Cerebellar nuclear complex (tissue), 1 donor: Measurements from ENCODE around the gene CHRND.
"Not testable (repeated sequence)": the region's sequence is repeated elsewhere in the genome, so short reads cannot be mapped to it uniquely, and the experiment has no call there.

Experiments
- DNase-seq, 2 experiments: peaks; one replicate each; lab custom pipeline; 2025; lab: John Stamatoyannopoulos, UW

The CHRND gene

GRCh38 chr2:232527905-232528470 is 2.0 kb downstream of the CHRND start:
- DNase-seq = no peak

- no peak for DNase-seq
Observed at GRCh38 chr2:232528746-232529460, 2.9 kb downstream of the CHRND start.

DNA sequence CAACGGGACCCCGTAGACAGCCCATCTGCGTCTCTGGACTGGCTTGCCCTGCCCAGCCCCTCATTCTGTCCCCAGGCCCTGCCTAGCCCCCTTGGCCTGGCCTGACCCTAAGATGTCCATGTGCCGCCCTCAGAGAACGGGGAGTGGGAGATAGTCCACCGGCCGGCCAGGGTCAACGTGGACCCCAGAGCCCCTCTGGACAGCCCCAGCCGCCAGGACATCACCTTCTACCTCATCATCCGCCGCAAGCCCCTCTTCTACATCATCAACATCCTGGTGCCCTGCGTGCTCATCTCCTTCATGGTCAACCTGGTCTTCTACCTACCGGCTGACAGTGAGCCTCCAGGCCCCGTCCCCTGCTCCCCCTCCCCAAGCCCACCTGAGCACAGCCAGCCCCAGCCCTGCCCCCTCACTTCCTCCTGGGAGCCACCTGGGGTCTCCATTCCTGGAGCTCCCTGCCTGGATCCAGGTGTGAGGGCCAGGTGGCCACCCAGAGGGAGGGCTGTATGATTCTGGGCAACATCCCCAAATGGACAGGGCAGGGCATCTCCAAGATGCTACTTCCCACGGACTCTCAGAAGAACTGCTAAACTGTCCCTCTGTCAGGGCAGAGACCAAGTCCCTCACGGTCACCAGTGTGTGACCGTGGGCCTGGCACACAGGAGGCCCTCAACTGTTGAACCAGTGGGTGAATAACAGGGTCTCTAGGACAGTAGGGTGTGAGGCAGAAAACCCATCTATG is 4.0 kb downstream of the CHRND start:
- DNase-seq = no peak

GRCh38 chr2:232530626-232531260 is 4.8 kb downstream of the CHRND start:
- DNase-seq = no peak

DNA sequence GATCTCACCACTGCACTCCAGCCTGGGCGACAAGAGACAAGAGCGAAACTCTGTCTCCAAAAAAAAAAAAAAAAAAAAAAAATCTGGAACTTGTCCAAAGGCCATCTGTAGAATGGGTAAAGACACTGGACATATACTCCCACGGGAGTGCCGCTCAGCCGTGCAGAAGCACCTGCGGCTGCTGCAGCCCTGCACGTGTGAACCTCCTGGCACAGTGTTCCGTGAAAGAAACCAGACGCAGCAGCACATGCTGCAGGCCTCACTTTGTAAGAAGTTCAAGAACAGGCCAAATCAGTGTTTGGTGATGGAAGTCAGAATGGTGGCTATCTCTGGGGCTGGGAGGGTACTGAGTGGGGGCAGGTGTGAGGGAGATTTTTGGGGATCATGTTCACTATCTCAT is 6.5 kb downstream of the CHRND start:
- no peak for DNase-seq

DNA sequence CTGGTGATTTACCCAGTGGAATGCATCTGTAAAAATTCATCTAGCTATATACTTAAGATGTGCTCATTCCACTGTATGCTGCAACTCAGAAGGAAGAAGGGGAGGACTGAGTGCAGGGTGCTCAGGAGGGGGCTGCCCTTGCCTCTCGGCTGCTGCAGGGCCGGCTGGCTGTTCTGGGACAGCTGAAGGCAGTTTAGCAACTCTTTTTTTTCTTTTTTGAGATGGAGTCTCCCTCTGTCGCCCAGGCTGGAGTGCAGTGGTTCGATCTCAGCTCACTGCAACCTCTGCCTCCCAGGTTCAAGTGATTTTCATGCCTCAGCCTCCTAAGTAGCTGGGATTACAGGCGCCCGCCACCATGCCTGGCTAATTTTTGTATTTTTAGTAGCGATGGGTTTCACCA is 6.9 kb downstream of the CHRND start:
- DNase-seq = not testable (repeated sequence)

DNA sequence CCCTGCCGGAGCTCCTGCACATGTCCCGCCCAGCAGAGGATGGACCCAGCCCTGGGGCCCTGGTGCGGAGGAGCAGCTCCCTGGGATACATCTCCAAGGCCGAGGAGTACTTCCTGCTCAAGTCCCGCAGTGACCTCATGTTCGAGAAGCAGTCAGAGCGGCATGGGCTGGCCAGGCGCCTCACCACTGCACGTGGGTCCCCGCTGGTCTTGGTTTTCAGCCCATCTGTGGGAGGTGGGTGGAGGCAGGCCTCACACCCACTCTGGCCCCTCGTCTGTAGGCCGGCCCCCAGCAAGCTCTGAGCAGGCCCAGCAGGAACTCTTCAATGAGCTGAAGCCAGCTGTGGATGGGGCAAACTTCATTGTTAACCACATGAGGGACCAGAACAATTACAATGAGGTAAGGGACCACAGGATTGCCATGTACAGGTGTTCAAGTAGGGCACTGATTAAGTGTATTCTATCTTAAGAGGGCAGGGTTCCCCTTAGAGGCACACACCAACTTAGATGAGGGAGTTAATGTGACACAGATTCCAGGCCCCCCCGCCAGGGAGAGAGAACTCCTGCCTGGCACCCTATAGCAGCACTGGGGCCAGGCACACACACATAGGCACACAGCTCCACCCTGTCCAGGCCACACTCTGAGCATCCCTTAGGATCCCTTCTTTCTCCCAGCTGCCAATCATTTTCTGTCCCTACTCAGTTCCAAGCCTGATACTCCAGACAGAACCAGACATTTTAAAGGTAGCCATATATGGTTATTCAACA is 8.2 kb downstream of the CHRND start:
- DNase-seq = no peak

GRCh38 chr2:232534940-232535651 is 9.1 kb downstream of the CHRND start:
- no peak for DNase-seq

DNA sequence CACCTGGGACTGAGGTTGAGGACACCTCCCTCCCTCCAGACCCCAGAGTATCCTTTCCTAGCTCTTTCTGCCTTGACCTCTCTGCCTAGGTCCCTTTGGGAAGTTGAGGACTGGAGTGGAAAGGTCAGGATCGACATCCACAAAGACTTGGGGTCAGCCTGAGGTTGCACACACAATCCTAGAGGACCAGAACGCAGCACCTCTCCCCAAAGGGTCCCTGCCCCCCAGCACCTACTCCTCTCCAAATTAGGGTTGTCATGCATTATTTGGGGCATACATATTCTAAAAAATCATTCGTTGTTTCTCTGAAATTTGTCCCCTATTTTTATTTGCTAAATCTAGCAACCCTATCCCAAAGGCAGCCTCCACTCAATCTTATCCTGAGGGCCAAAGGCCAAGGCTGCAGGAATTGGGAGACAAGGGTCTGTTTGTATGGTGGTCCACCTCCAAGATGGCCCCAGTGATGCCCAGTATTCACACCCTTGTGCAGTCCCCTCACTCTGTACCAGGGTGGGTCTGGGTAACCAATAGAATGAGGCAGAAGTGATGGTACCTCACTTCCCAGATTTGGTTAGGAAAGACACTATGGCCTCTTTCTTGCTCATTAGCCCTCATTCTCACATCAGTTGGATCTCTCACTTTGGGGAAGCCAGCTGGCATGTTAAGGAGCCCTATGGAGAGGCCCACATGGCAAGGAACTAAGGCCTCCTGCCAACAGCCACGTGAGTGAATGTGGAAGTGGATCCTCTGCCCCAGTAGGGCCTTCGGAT is 10.0 kb downstream of the CHRND start:
- no peak for DNase-seq

- DNase-seq = no peak
Observed at GRCh38 chr2:232537079-232537478, 11.1 kb downstream of the CHRND start.

GRCh38 chr2:232537499-232537898 is 11.5 kb downstream of the CHRND start:
- DNase-seq = no peak

DNA sequence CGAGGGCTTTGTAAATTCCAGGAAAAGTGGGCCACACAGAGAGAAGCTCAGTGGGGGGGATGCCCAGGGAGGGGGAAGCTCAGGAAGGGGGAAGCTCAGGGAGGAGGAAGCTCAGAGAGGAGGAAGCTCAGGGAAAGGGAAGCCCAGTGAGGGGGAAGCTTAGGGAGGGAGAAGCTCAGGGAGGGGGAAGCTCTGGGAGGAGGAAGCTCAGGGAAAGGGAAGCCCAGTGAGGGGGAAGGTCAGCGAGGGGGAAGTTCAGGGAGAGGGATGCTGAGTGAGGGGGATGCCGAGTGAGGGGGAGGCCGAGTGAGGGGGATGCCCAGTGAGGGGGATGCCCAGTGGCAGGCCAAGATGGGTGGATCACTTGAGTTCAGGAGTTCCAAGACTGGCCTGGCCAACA is 12.7 kb downstream of the CHRND start:
- no peak for DNase-seq

DNA sequence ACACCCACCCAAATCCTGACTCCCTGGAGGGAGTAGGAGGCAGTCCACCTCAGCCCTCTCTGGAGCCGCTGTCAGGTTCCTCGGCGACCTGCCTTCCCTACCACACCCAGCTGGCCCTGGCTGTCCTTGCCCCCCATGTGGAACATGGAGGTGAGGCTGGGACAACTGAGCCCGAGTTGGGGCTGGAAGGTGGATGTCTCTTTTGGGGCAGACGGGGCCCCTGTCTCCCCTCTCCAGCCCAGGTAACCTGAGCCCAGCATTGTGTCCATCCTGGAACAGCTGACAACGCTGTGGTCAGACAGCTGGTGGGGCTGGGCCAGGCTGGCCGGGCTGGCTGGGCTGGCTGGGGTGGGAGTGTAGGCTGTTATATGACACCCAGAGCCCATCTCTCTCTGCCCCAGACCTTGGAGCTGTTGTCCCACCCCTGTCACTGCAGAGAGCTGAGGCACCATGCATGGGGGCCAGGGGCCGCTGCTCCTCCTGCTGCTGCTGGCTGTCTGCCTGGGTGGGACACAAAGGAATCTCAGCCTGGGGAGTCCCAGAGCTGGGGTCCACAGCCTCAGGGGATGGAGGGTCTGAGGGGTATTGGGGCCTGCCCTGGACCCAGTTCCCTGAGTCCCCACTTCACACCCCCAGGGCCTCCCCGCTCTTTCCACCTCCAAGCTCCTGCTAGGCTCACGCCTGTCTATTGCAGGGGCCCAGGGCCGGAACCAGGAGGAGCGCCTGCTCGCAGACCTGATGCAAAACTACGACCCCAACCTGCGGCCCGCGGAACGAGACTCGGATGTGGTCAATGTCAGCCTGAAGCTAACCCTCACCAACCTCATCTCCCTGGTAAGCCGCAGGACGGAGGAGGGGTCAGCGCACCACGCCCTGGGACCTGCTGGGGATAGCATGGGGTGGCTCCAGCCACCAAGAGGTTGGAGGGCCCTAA is 13.6 kb downstream of the CHRND start, which contains the start of gene CHRNG:
TSS of gene CHRNG (plus strand) at position 395 of the 934 bp plus-strand sequence. CDS start at position 451, 56 bp downstream.
- no peak for DNase-seq

DNA sequence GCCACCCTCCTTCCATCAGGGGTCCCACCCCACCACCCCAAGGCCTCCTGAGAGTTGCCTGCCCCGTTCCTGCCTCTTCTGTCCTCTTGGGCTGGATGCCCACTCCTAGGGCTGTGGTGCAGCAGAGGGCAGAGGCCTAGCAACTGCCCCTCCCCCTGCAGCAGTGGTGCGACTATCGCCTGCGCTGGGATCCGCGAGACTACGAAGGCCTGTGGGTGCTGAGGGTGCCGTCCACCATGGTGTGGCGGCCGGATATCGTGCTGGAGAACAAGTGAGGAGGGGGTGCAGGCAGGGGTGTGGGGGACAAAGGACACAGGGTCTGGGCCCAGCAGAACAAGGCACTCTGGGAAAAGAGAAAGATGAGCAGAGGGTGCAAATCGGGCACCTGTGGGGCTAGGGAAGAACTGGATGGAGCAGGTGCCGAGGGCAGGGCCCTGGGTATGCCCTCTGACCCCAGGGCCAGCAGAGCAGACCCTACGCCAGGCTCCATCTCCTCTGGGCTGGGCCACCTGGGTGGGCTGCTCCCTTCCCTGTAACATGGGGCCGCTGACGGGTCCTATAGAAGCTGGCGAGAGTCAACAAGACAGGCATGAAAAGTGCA is 14.6 kb downstream of the CHRND start:
- DNase-seq = no peak

DNA sequence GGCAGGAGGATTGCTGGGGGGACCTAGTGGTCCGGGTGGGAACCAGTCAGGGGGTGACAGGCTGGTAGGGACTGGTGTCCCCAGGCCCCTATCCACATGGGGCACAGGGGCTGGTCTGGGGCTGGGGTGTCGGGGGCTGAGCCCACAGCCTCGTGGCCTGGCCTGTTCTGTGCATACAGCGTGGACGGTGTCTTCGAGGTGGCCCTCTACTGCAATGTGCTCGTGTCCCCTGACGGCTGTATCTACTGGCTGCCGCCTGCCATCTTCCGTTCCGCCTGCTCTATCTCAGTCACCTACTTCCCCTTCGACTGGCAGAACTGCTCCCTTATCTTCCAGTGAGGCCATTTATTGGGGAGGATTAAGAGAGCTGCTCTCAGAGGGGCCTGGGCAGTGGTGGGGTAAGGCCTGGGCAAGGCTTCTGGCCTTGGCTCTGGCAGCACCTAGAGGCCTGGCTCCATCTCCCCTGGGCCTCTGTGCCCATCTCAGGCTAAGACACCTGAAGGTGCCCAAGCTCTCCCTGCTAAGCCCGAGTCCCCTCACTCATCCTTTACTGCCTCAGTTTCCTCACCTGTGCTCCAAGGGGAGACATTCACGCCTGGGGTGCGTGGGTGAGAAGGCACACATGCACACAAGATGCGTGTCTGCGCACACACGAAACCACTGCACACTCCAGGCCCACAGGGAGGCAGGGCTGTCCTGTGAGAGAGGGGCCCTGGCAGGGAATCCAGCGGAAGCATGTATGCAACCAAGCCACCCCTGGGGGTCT is 15.4 kb downstream of the CHRND start:
- no peak for DNase-seq

DNA sequence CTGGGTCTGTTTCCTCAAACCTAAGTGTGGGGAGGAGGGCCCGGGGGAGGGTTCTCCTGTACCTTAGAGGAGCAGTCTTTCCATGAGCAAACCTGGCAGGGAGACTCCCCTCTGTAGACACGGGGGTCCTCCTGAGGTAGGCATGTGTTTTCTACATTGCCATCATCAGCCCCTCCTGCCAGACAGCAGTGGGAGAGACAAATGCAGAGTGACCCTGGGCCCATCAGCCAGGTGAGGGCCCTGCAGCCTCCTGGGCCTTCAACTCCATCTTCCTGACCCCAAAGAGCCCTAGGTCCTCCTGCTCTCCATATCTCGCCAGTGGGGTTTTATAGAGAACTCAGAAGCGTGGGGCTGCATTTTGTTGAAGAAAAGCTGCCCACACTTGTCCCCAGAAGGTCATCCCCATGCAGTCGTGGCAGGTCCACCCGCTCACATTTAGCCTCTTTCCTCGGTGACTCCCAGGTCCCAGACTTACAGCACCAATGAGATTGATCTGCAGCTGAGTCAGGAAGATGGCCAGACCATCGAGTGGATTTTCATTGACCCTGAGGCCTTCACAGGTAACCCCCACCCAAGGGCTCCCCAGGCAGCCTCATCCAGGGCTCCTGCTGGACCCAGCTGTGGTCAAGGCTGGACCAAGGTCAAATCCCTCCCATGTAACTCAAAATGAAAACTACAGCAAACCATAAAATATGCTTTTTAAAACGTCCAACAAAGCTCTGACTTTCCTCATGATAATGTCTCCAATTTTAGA is 16.2 kb downstream of the CHRND start:
- no peak for DNase-seq

- no peak for DNase-seq
Observed at GRCh38 chr2:232542715-232543467, 16.9 kb downstream of the CHRND start.
